NCI-H128 (cell line): ENCODE data around the gene CLASP2.
"Not testable (repeated sequence)": the region's sequence is repeated elsewhere in the genome, so short reads cannot be mapped to it uniquely, and the experiment has no call there.

Experiments used
- DNase-seq: peaks from one replicate; lab custom pipeline; 2025; ENCODE audit not compliant: unreplicated experiment; lab: John Stamatoyannopoulos, UW

Gene CLASP2

DNA sequence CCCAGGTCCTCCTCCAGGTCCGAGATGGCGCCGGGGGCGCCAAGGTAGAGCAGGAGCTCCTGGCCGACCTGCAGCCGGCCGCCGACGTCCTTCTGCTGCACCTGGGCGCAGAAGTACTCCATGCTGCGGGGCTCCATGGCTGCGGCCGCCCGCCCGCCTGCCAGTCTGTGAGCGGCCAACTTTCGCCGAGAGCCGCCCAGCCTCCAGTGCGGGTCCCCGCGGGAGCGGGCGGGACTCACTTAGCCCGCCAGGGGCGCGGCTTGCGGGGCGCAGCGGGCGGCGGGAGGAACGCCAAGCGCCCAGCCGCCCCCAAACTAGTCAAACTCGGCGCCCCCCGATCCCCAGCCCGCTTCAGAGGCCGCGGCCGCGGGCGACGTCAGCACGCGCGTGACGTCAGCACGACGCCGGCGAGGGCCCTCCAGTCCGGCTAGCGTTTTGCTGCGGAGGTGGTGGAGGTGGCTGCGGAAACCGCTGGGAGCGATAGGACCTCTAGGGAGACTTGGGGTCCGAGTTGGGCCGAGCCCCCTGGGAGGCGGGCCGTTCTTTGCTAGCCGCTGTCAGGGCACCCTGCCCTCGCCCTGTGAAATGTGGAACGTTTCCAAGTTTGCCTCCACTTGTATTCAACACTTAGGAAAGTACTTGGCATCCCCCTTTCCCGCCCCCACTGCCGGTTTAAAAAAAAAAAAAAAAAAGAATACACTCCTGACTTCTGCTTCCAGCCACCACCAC lies at the start of gene CLASP2:
CLASP2 (minus strand) TSS at position 389 of the 729 bp plus-strand sequence; CDS start at position 137, 252 bp downstream.
- peak; percentile 29 for DNase-seq

DNA sequence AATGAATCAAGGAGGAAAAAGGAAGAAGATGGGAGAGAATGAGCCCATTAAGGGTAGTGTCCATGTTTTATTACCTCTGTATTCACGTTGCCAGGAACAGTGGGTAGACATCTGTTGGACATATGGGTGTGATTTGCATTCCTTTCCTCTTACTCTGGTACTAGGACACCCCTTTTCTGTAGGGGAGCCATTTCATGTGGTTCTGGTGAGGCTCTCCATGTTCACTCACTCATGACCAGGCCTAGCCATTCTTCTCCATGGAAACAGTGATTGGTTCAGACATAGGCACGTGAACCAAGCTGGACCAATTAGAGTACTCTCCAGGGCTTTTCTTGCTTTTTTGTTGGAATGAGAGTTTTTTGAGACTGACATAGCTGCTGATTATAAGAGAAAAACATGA lies 40.8 kb upstream of the CLASP2 start:
- DNase-seq = no peak

DNA sequence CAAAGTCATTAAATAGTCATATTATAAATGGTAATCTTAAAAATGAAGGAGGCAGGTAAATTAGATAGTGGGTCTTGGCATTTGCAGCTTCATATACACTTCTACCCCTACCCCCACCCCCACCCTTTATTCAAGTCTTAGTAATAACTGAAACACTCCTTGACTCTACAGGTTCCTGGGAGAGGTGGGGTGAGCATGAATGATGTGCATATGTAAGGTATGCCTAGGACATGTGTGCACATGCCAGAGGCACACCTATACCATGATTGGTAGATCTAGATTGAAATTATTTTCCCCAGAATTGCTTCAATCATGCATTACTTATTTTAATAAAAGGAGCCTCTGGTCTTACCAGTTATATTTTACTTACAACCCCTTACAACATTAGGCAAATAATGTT lies 40.2 kb upstream of the CLASP2 start:
- DNase-seq = no peak

DNA sequence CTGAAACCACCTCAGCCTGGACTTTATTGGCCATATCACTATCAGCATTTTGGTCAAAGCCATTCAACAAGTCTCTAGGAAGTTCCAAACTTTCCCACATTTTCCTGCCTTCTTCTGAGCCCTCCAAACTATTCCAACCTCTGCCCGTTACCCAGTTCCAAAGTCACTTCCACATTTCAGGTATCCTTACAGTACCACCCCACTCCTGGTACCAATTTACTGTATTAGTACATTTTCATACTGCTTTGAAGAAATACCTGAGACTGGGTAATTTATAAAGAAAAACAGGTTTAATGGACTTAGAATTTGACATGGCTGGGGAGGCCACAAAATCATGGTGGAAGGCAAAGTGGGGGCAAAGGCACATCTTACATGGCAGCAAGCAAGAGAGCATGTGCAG lies 36.3 kb upstream of the CLASP2 start:
- DNase-seq = not testable (repeated sequence)

DNA sequence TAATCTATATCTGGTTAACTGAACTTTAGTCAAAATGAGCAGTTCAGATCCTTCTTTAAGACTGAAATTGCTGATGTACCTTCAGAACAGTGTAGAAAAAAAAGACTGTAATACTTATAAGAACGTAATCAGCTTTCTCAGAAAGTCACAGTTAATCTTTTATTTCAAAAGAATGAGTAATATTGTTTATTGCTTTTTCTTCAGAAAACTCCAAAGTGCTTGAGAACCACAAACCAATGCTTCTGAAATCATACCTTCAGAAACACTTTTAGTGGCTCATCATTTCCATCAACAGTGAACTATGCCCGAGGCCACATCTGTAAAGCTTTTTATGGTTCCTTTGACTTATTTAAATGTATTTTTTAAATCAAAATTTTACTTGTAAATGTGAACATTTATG lies 33.3 kb upstream of the CLASP2 start:
- DNase-seq = no peak

DNA sequence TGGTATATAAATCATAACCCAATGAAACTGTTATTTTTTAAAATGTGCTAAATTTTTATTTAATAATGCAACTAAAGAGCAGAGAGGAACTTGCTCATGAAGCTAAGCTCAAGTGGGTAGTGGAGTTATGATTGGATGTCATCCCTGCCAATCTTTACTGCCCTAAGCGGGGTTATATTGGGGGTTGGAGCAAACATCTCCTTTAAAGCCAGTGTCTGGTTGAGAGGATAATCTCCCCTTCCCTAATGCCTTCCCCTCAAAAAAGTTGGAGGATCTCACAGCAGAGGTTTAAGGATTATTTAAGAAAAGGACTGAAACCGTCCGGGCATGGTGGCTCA lies 32.1 kb upstream of the CLASP2 start:
- DNase-seq = no peak

DNA sequence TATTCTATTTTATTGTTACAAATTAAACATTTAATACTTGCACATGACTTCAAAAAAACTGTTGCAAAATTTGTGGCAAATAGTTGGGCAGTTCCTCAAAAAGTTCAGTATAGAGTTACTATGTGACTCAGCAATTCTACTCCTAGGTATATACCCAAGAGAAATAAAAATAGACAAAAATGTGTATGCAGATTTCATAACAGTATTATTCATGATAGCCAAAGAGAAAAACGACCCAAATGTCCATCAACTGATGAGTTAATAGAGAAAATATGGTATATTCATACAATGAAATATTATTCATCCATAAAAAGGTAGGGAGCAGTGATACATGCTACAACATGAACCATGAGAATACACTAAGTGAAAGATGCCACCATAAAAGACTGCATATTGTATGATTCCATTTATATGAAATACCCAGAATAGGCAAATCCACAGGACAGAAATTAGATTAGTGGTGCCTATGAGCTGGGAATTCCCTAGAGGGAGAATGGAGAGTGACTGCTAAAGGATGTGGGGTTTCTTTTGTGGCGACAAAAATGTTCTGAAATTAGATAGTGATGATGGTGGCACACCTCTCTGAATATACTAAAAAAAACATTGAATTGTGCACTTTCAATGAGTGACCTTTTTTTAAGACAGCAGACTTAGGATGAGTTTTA lies 31.6 kb upstream of the CLASP2 start:
- no peak for DNase-seq

DNA sequence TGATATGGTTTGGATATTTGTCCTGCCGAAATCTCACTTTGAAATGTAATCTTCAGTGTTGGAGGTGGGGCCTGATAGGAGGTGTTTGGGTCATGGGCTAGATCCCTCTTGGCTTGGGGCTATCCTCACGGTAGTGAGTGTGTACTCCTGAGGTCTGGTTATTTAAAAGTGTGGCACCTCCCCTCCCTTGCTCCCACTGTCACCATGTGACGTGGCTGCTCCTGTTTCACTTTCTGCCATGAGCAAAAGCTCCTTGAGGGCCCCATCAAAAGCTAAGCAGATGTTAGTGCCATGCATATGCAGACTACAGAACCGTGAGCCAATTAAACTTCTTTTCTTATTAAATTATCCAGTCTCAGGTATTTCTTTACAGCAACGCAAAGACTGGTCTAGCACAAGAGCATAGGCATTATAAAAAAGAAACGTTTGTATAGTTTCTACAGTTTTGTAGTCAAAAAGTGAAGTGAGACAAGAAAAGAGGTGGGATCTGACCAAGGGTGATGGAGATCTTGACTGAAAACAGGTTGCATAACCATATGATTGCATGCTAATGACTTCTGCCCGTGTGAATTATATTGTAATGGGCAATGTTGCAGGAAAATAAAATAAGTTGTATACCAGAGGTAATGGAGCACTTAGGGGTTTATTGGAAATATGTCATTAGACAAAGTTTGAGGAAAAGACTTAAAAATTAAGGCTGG lies 28.5 kb upstream of the CLASP2 start:
- no peak for DNase-seq

DNA sequence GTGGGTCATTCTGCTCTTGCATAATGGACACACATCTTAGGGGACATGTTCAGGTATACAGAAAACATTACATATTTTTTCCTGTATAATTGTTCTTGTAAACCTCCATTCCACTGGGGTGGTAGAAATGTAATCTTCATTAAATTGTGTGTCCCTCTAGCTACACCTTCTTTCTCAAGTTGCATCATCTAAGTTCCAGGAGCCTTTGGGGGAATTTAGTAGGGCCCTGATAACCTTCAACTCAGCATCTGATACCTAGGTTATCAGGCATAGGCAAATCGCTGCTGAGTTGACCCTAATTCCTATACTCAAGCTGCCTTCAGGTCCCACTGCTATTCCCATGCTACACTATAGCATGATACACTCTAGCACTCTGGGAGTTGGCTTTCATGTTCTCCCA lies 19.1 kb upstream of the CLASP2 start:
- no peak for DNase-seq

DNA sequence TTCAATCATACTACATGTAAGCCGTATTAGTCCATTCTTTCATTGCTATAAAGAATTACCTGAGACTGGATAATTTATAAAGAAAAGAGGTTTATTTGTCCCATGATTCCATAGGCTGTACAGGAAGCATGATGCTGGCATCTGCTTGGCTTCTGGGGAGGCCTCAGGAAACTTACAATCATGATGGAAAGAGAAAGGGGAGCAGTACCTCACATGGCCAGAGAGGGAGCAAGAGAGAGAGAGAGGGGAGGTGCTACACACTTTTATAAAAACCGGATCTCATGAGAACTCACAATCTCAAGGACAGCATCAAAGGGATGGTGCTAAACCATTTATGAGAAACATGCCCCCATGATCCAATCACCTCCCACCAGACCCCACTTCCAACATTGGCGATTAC lies 14.3 kb upstream of the CLASP2 start:
- no peak for DNase-seq

DNA sequence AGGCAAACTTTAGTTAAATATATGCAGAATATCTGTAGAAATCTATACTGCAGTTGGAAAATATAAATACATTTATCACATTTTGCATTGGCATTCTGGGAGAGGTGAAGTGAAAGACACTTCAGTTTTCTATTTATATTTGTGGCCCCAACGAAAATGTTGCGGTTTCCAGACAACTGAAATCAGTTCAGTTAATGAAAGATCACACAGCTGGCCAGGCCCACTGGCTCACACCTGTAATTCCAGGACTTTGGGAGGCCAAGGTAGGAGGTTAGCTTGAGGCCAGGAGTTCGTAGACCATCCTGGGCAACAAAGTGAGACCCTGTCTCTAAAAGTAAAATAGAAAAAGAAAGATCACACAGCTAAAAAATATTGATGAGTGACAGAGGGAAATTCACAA lies 11.9 kb upstream of the CLASP2 start:
- DNase-seq = no peak

DNA sequence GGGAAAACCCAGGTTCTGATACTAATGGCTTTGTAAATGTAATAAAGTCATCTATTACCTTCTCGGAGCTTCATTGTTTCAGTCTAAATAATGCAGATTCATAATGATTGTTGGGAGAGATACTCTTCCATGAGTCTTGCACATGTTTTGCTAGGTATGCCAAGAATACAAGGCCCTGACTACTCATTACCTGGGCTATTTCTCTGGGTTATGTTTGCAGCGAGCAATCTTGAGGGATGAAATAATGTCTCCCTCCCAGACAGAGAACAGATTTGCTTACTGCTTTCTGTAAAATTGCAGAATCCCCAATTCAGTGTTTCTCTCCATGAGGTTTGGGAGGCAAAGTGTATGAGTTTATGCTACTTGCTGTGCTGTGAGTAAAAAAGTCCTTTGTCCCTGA lies 6.2 kb upstream of the CLASP2 start:
- no peak for DNase-seq

DNA sequence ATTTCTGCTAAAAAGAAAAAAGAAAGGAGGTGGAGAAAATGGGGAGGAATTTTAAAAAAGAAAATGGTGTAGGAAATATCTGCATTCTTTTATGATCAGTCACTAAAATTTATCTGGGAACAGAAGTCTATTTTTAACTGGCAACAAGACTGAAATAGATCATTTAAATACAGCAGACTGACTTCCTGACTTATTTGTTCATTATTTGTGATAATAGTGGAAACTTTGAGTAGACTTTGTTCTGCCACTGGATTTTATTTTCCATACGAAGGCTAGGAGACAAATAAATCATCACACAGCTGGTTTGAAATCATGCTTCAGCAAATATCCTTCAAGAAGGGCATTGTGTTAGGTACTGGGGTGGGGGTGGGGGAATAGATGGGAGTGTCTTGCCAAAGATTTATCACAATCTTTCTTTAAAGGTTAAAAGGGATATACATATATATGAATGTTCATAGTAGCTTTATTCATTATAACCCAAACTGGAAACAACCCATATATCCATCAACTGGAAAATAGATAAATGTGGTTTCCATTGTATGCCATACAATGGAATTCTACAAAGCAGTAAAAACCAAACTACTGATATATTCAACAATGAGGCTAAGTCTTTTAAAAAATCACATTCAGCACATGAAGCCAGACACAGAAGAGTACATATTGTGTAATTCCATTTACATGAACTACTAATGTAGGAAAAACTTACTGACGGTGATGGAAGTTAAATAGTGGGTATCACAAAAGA lies 4.7 kb upstream of the CLASP2 start:
- DNase-seq = no peak

DNA sequence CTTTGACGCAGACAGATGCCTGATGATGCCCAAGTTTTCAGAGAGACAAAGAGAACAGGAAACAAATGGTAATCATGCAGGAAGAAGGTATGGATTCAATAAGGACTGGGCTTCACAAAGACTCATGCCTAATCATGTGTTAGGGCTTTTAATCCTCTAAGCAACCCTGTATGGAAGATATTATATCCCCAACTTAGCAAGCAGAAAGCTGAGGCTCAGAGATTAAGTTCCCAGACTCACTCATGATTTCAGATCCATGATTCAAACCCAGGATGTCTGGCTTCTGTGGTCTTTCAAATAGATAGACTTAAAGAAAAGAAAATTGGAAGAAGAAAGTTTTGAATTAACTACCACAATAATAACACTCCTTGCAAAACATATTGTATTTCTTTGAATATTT lies 4.1 kb upstream of the CLASP2 start:
- no peak for DNase-seq

DNA sequence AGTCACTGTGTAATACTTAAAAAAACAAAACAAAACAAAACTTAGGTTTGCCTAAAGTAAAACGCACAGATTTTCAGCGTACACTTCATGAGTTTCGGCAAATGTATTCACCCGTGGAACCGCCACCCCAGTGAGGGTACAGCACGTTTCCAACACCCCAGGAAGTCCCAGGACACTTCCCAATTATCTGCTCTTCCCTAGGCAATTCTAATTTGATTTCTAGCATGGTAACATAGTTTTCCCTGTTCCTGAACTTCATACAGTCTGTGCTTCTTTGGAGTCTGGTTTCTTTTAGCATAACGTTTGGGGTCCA lies 497 bp upstream of the CLASP2 start:
- DNase-seq = no peak

DNA sequence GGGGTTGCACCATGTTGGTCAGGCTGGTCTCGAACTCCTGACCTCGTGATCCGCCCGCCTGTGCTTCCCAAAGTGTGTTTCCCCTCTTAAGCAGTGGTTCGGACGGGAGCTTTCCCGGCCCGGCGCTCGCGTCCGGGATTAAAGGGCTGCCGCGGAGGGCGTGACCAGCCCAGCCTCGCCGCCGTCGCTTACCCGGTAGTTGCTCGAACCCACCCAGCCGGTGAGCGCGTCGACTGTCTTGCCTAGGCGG lies 513 bp downstream of the CLASP2 start:
- DNase-seq = no peak

DNA sequence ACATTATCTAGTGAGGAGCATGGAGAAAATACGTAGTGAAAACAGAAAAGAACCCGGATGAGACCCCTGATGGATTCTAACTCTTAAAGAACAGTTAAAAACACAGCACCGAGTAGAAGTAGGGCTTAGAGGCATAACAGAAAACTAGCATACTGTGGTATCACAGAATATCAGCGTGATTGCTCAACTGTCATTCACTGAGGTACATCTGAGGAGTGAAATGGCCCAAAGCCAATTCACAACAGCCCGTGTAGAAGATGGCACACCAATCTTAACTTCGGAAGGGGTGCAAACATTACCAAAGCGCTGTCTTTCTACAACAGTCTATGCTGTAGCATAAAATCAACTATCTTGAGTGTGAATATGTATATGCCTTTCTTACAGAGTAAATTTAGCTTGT lies 1.8 kb downstream of the CLASP2 start:
- no peak for DNase-seq

DNA sequence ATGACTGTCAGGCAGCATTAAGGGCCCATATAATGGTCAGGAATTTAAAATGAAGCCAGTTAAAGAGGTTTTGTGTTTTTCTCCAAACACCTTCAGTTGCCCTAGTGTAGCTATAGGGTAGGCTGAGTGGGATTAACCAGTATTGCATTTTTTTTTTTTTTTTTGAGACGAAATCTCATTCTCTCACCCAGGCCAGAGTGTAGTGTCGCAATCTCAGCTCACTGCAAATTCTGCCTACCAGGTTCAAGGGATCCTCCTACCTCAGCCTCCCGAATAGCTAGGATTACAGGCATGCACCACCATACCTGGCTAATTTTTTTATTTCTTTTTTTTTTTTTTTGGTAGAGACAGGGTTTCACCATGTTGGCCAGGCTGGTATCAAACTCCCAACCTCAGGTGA lies 7.0 kb downstream of the CLASP2 start:
- no peak for DNase-seq

DNA sequence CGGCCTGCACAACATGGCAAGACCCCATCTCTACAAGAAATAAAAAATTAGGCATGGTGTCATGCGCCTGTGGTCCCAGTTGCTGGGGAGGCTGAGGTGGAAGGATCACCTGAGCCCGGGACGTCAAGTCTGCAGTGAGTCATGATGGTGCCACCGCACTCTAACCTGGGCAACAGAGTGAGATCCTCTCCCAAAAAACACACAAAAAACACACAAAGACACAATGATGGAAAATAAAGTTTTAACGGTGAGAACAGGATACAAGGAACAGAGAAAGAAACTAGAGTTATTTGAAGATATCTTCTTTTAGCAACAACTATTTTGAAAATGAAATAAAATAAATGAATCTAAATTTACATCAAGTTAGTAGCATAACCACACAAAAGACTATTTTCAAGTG lies 12.0 kb downstream of the CLASP2 start:
- no peak for DNase-seq

DNA sequence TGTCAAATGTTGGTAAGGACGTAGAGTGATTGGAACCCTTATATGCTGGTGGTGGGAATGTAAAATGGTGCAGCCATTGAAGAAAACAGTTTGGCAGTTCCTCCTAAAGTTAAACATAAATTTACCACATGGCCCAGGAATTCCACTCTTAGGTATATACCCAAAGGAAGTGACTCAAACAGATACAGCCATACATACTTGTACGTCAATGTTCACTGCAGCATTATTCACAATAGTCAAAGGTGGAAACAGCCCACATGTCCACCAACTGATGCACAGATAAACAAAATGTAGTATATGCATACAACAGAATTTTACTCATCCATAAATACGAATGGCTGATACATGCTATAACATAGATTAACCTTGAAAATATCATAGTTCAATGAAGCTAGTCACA lies 13.2 kb downstream of the CLASP2 start:
- no peak for DNase-seq

DNA sequence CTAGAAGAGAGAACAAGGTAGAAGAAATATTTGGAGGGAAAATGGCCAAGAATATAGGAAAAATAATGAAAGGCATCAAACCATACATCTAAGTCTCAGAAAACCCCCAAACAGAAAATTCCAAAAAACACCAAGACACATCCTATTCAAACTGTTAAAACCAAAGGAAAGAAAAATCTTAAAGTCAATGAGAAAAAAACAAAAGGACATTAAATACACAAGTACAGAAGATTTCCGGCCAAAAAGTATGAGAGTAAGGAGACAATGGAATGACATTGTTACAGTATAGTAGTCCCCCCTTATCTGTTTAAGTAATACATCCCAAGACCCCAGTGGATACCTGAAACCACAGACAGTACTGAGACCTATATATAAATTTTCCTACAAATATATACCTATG lies 18.8 kb downstream of the CLASP2 start:
- no peak for DNase-seq

DNA sequence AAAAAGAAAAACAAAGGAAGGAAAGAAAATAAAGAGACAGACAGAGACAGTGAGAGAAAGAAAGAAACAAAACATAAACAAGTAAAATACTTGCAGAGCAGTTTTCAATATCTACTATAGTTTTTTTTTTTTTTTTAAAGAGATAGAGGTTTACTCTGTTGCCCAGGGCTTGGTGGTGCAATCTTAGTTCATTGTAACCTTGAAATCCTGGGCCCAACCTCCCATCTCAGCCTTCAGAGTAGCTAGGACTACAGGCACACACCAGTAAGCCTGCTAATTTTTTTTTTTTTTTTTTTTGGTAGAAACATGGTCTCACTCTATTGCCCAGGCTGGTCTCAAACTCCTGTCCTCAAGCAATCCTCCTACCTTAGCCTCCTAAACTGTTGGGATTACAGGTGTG lies 23.1 kb downstream of the CLASP2 start:
- DNase-seq = no peak
